SH-SY5Y (cell line): ENCODE data around the gene KDM4B.

ENCODE experiments used
- GATA2 ChIP-seq: IDR thresholded peaks from 2 replicates; pipeline ENCODE4 v1.6.1; 2011; ENCODE audit warnings: mild to moderate bottlenecking, low read depth, low read length
- GATA3 ChIP-seq: IDR thresholded peaks from 2 replicates; pipeline ENCODE4 v1.6.1; 2011; ENCODE audit warnings: low read depth, mild to moderate bottlenecking, low read length, moderate library complexity

GRCh38 chr19:4993683-4994082 lies 24.8 kb downstream of the KDM4B start:
- no peak for TF ChIP-seq GATA2
- no peak for TF ChIP-seq GATA3
